Placental pericyte (primary cell): ENCODE measurements around the gene FAM118A. TPM values are rescaled to one million over a fixed set of nuclear protein-coding genes. Genes with fewer than 3 reads are reported as not detected.

Experiments
- total RNA-seq: library from RNA; depleted of rRNA; stranded (reverse); fragments of >200 nt; gene quantifications from 2 replicates; pipeline ENCODE4 v1.2.3, GENCODE V29; 2012

The FAM118A gene
- total RNA-seq = 14.5 and 23.4 TPM in 2 replicates

GRCh38 chr22:45309422-45310227, at the start of gene FAM118A:
TSS of gene FAM118A (plus strand) at chr22:45309934. CDS start at chr22:45322380, 12,446 bp downstream.

DNA sequence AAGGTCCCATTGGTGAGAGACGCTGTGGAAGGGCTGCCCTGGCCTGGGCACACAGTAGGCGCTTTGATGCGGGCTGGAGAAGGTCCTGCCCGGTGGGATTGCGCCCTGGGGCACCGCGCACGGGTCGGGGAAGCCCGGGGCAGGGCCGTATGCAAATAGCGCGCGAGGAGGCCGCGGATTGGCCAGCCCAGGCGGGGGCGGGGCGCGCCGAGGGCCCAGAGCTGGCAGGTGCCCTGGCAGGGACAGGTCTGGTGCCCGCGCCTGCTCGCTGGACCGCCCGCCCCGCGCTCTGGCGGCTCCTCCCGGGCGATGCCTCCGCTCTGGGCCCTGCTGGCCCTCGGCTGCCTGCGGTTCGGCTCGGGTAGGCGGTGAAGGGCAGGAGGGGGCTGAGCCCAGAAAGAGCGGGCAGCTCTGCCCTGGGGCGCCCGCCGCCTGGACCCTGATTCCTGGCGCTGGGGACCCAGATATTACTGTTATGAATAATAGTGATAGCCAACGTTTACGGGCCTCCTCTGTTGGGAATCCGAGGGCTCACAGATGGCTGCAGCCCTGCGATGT, 24.9 kb upstream of the FAM118A start, which contains the start of gene UPK3A:
TSS of gene UPK3A (plus strand) at position 245 of the 558 bp plus-strand sequence. CDS start at position 310, 65 bp downstream.

Other genes starting within 250 kb of the FAM118A start
- gene NUP50, start 146.0 kb upstream of the FAM118A start, total RNA-seq = 45.7 and 56.3 TPM in 2 replicates
- gene KIAA0930, start 69.0 kb upstream of the FAM118A start, total RNA-seq = 30.2 and 55.8 TPM in 2 replicates
- gene UPK3A, start 25.0 kb upstream of the FAM118A start, total RNA-seq = not detected in 2 replicates
- not detected in 2 replicates for gene SMC1B, start 103.7 kb downstream of the FAM118A start, total RNA-seq
- 0.44 and 3.1 TPM in 2 replicates for gene RIBC2, start 103.8 kb downstream of the FAM118A start, total RNA-seq
- 15.6 and 278 TPM in 2 replicates for gene FBLN1, start 192.9 kb downstream of the FAM118A start, total RNA-seq